ENCODE results near the gene PTPRE. TPM values are rescaled to one million over a fixed set of nuclear protein-coding genes. Genes with fewer than 3 reads are reported as not detected.

The PTPRE gene
- total RNA-seq, 1 experiment from 2014 or later: 0.70 TPM

GRCh38 chr10:128059982-128060293 is 153.0 kb downstream of the PTPRE start:
- Histone ChIP-seq H4K91ac (ENCODE audit: insufficient read length, low read depth, low read length) (no peak overlapping the region), H3K27ac (ENCODE audit: insufficient read length, low read depth, low read length) (no peak overlapping the region), H3T11ph (ENCODE audit: low read length) (no peak overlapping the region), H3K9ac (ENCODE audit: extremely low read depth, insufficient read length, low read length) (no peak overlapping the region), H2AFZ (ENCODE audit: low read length) (no peak overlapping the region), H2BK12ac (ENCODE audit: insufficient read length, low read depth, low read length) (no peak overlapping the region), H3K27me3 (ENCODE audit: insufficient read depth, low read length) (no peaks in the 10 kb centered on the region), H3K4me1 (ENCODE audit: insufficient read depth, low read length) (peaks cover 2% of the 10 kb centered on the region; the same call in 1 of the 2 replicates), H4K5ac (ENCODE audit: insufficient read length, low read depth, low read length) (no peak overlapping the region), H3K4ac (ENCODE audit: low read depth, low read length) (no peak overlapping the region), H2AK5ac (ENCODE audit: insufficient read length, low read length) (no peak overlapping the region), H3K4me2 (ENCODE audit: insufficient read depth, insufficient read length, low read length) (no peak overlapping the region), H2BK20ac (ENCODE audit: low read depth, low read length, poor library complexity, severe bottlenecking) (no peak overlapping the region), H4K8ac (replicated peaks; ENCODE audit: insufficient read length, low read depth, low read length) (no peak overlapping the region), H2BK120ac (ENCODE audit: low read depth, low read length, poor library complexity, severe bottlenecking) (no peak overlapping the region), H4K20me1 (ENCODE audit: control insufficient read depth, insufficient read depth, insufficient read length) (no peaks in the 10 kb centered on the region), H3K23ac (ENCODE audit: insufficient read length, low read depth, low read length) (no peak overlapping the region), H3K14ac (ENCODE audit: insufficient read depth, low read length) (no peak overlapping the region), H3K18ac (ENCODE audit: insufficient read length, low read depth, low read length) (no peak overlapping the region), H3K79me2 (ENCODE audit: insufficient read depth, low read length) (no peaks in the 10 kb centered on the region), H3K9me3 (ENCODE audit: control insufficient read depth, low read depth, low read length) (no peaks in the 10 kb centered on the region), H2BK15ac (ENCODE audit: low read depth, low read length) (no peak overlapping the region), H2BK5ac (ENCODE audit: insufficient read length, low read length) (no peak overlapping the region), H3K56ac (ENCODE audit: insufficient read length, low read depth, low read length) (no peak overlapping the region), H3K79me1 (ENCODE audit: insufficient read depth, low read depth, low read length, poor library complexity, severe bottlenecking) (no peaks in the 10 kb centered on the region), H3K23me2 (ENCODE audit: insufficient read length, low read depth, low read length, poor library complexity, severe bottlenecking) (no peaks in the 10 kb centered on the region)
- DNase-seq: no peak
- Mint-ChIP-seq H3K36me3 (ENCODE audit: insufficient read depth in 1 of 3, low read depth in 3 of 3) (no peaks in the 10 kb centered on the region; a peak in 1 of 7 replicates), H3K27ac (peak overlapping the region in 1 of 3 experiments; percentile 12; a peak in 3 of 7 replicates), H3K4me3 (no peak overlapping the region; a peak in 1 of 5 replicates), H3K4me1 (peaks cover 26 to 27% of the 10 kb centered on the region in 2 experiments), H3K27me3 (ENCODE audit: low read depth) (no peaks in the 10 kb centered on the region), H3K9me3 (no peaks in the 10 kb centered on the region)
- TF ChIP-seq, protein P1, sequence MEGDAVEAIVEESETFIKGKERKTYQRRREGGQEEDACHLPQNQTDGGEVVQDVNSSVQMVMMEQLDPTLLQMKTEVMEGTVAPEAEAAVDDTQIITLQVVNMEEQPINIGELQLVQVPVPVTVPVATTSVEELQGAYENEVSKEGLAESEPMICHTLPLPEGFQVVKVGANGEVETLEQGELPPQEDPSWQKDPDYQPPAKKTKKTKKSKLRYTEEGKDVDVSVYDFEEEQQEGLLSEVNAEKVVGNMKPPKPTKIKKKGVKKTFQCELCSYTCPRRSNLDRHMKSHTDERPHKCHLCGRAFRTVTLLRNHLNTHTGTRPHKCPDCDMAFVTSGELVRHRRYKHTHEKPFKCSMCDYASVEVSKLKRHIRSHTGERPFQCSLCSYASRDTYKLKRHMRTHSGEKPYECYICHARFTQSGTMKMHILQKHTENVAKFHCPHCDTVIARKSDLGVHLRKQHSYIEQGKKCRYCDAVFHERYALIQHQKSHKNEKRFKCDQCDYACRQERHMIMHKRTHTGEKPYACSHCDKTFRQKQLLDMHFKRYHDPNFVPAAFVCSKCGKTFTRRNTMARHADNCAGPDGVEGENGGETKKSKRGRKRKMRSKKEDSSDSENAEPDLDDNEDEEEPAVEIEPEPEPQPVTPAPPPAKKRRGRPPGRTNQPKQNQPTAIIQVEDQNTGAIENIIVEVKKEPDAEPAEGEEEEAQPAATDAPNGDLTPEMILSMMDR (conservative IDR thresholded peaks at IDR 0.05): no peak
- WGBS (ENCODE audit: extremely low coverage, insufficient read length, low lambda C conversion rate): 100% methylated on average over 1 of the region's 1 CpG

Data from H9 (cell line).